Measurements from ENCODE around the gene RPLP1.

The RPLP1 gene

GRCh38 chr15:69498282-69498681, 45.7 kb downstream of the RPLP1 start:
- no peak for DNase-seq (ENCODE audit: low read depth, low spot score)
- no peak for TF ChIP-seq CTCF (IDR thresholded peaks at IDR 0.05; ENCODE audit: low read depth, low read length)
- no peak overlapping the region for H3K4me3 ChIP-seq (ENCODE audit: low read depth, low read length)
- in situ Hi-C loops (cut with HindIII; ENCODE audit: low sequenced_read_pairs), result no loop called here

DNA sequence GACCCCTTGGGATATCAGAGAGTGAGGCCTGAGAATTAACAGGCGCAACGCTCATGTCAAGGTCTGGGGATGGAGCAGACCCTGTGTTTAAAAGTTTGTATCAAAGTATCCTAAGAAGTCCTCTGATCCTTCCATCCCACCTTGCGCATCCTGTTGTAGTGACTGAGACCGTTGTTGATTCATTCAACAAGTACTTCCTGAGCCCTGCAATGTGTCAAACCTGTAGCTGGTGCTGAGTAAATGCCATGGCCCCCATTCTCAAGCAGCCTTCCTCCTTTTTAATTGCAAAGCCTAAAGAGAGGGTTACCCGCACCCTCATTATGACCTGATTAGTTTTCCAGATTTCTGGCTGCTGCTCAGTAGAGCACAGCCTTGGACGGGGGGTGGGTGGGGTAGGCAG, 46.4 kb downstream of the RPLP1 start:
- TF ChIP-seq CTCF (IDR thresholded peaks at IDR 0.05; ENCODE audit: low read depth, low read length), result no peak
- in situ Hi-C loops (cut with HindIII; ENCODE audit: low sequenced_read_pairs), result no loop called here
- no peak overlapping the region for H3K4me3 ChIP-seq (ENCODE audit: low read depth, low read length)
- DNase-seq (ENCODE audit: low read depth, low spot score), result no peak

GRCh38 chr15:69499521-69500211, 47.0 kb downstream of the RPLP1 start:
- no peak for DNase-seq (ENCODE audit: low read depth, low spot score)
- H3K4me3 ChIP-seq (ENCODE audit: low read depth, low read length), result no peak overlapping the region
- TF ChIP-seq CTCF (IDR thresholded peaks at IDR 0.05; ENCODE audit: low read depth, low read length), result no peak
- in situ Hi-C loops (cut with HindIII; ENCODE audit: low sequenced_read_pairs), result no loop called here

DNA sequence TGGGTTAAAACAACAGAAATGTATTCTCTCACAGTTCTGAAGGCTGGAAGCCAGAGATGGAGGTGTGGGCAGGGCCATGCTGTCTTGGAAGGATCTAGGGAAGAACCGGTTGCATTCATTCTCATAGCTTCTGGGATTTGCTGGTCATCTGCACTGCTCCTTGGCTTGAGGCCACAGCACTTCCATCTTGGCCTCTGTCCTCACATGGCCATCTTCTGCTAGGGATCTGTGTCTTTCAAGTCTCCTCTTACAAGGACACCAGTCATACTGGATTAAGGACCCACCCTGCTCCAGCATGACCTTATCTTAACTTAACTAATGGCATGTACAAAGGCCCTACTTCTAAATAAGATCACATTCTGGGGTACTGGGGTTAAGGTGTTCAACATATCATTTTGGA, 47.7 kb downstream of the RPLP1 start:
- DNase-seq (ENCODE audit: low read depth, low spot score), result no peak
- H3K4me3 ChIP-seq (ENCODE audit: low read depth, low read length), result no peak overlapping the region
- in situ Hi-C loops (cut with HindIII; ENCODE audit: low sequenced_read_pairs), result no loop called here
- TF ChIP-seq CTCF (IDR thresholded peaks at IDR 0.05; ENCODE audit: low read depth, low read length), result no peak

GRCh38 chr15:69501456-69501855, 48.8 kb downstream of the RPLP1 start:
- H3K4me3 ChIP-seq (ENCODE audit: low read depth, low read length), result no peak overlapping the region
- DNase-seq (ENCODE audit: low read depth, low spot score), result no peak
- TF ChIP-seq CTCF (IDR thresholded peaks at IDR 0.05; ENCODE audit: low read depth, low read length), result no peak
- in situ Hi-C loops (cut with HindIII; ENCODE audit: low sequenced_read_pairs), result no loop called here

- TF ChIP-seq CTCF (IDR thresholded peaks at IDR 0.05; ENCODE audit: low read depth, low read length), result peak; percentile 21
- DNase-seq (ENCODE audit: low read depth, low spot score), result no peak
- in situ Hi-C loops (cut with HindIII; ENCODE audit: low sequenced_read_pairs), result no loop called here
- H3K4me3 ChIP-seq (ENCODE audit: low read depth, low read length), result no peak overlapping the region
These were observed 49.9 kb downstream of the RPLP1 start for GRCh38 chr15:69502470-69503045.
